ENCODE measurements around the gene SKA2.

DNA sequence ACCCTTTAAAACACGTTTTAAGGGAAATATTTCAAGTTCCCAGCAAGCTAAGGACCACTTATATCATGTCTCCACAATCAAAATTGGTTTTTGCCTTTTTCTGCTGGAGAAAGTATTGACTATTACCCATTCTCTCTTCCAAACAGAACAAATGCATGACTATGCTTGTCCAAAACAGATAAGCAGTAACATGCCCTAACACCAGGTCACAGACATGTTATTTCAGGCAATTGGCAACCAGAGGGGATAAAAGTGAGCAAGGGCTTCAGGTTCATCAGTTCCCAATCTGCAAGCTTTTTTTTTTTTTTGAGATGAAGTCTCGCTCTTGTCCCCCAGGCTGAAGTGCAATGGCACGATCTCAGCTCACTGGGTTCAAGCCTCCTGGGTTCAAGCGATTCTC, 15.0 kb downstream of the SKA2 start:
- no peak for TF ChIP-seq CTCF (IDR thresholded peaks at IDR 0.05)
- TF ChIP-seq EP300 (IDR thresholded peaks at IDR 0.05): no peak

All from tibial nerve (tissue), 4 donors.